ENCODE measurements around the gene PTPRG.

Gene PTPRG

DNA sequence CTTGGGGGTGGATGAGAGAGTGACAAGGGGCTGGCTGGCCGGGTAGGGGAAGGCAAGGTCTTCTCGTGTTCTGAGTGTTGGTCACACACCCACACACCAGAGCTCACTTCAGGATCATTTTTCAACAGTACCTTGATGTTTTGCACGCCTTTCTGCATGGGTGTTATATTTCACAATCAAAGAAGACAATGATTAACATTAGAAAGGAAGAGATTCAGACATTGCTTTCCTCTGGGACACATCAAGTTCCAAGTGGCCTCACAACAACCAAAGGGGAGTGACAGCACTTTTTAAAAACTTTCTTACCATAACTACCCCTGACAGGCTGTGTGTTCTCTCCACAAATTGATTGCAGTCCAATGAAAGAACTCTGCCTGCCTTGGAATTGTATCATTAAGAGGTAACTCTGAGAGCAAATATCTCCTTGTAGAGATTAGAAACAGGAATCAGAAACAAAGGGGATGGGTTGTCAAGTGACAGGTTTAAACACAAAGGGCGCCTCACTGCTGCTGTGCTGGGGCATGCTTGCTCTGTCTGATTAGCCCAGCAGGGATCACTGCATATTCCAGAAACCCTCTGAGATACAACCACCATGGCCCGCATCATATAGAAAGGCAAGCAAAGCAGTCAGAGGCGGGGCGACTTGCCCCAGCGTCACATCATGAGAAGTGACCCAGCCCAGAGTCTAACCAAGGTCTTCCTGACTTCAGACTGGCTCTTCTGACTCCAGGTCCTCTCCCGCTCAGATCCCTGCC is 581.1 kb downstream of the PTPRG start:
- no peak for DNase-seq

- no peak for DNase-seq
Observed at GRCh38 chr3:62143843-62144450, 582.6 kb downstream of the PTPRG start.

- DNase-seq = no peak
Observed at GRCh38 chr3:62144482-62144881, 583.1 kb downstream of the PTPRG start.

GRCh38 chr3:62145086-62145757 is 583.9 kb downstream of the PTPRG start:
- DNase-seq = no peak

- DNase-seq = no peak
Observed at GRCh38 chr3:62149539-62149938, 588.2 kb downstream of the PTPRG start.

DNA sequence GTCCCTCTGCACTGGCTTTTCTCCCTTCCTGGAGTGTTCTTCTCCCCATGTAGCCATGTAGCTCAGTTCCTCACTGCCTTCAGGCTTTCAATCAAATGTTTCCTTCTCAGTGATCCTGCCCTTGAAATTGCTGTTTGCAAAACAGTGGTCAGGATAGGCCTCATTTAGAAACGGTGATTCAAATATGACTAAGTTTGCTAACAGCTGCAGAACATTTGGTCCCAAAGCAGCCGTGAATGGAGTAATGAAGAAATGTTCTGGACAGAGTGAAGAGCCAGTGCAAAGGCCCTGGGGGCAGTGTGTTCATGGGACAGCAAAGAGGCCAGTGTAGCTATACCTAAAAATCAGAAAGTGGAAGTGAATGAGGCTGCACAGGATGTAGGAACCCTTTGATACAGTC is 588.6 kb downstream of the PTPRG start:
- no peak for DNase-seq

- DNase-seq = no peak
Observed at GRCh38 chr3:62151591-62151990, 590.2 kb downstream of the PTPRG start.

- no peak for DNase-seq
Observed at GRCh38 chr3:62153231-62153630, 591.9 kb downstream of the PTPRG start.

- DNase-seq = no peak
Observed at GRCh38 chr3:62154457-62155148, 593.2 kb downstream of the PTPRG start.

- no peak for DNase-seq
Observed at GRCh38 chr3:62159056-62159708, 597.8 kb downstream of the PTPRG start.

DNA sequence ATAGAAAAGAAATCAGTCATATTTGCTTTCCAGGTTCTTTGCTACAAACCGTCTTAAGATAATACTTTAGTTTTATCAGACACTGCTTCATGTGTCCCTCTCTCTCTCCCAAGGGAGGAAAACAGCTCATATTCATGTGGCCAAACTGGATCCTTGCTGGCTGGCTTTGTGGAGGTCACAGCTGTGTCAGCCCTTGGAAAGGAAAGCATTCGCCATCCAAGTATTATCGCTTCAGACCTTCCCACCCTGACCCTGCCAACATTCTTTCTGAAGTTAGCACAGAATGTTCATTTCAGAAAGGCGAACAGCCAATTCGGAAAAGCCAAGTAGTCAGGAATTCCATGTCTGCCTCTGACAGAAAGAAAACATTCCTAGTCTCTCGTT is 598.3 kb downstream of the PTPRG start:
- DNase-seq = no peak

GRCh38 chr3:62161371-62161770 is 600.0 kb downstream of the PTPRG start:
- no peak for DNase-seq

DNA sequence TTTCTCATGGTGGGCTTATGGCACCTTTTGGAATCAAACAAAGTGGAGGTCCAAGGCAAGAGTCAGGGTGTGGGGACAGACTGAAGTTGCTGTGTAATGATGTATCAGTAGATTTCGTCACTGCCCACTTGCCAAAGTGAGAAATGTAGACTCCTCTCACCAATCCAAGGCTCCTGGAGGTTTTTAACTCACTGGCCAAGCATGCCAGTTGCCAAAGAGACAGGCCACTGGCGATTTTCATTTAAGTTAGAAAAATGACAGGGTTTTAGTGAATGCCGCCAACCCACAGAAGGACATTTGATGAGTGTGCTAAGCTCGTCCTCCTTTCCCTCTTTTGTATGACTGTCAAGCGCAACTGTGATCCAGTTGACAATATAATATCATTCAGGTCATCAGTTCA is 602.8 kb downstream of the PTPRG start:
- no peak for DNase-seq

DNA sequence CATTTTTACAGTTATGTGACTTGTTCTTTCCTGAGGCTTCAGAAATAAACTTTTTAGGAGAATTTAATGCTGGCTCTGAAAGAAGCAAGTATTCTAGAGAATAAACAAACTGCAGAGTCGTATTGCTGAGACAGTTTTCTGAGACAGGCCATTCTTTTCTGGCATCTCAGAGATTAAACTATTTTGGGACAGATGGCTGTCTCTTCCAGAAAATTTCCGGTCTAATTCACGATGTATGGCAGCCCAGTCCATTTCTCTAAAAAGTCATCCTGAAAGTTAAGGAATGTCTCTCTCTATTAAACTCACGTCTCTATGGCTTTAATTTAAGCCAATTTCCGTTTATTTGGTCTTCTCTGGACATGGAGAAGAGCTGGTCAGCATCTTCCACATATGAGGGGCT is 603.4 kb downstream of the PTPRG start:
- DNase-seq = no peak

GRCh38 chr3:62167566-62168262 is 606.3 kb downstream of the PTPRG start:
- DNase-seq = no peak

- no peak for DNase-seq
Observed at GRCh38 chr3:62168356-62168755, 607.0 kb downstream of the PTPRG start.

- no peak for DNase-seq
Observed at GRCh38 chr3:62169906-62170660, 608.7 kb downstream of the PTPRG start.

GRCh38 chr3:62171789-62172188 is 610.4 kb downstream of the PTPRG start:
- DNase-seq = no peak

DNA sequence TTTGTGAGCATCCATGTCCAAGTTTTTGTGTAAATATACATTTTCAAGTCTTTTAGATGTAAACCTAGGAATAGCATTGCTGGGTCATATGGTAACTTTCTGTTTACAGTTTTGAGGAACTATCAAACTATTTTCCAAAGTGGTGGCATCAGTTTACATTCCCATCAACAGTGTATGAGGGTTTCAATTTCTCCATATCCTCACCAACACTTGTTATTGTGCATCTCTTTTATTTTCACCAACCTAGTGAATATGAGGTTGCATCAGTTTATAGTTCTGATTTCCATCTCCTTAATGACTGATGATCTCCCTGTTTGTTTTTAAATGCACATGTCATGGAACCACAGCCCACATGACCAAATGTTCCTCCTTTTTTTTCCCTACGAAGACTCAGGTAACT is 610.8 kb downstream of the PTPRG start:
- DNase-seq = no peak

- DNase-seq = no peak
Observed at GRCh38 chr3:62173939-62174515, 612.7 kb downstream of the PTPRG start.

DNA sequence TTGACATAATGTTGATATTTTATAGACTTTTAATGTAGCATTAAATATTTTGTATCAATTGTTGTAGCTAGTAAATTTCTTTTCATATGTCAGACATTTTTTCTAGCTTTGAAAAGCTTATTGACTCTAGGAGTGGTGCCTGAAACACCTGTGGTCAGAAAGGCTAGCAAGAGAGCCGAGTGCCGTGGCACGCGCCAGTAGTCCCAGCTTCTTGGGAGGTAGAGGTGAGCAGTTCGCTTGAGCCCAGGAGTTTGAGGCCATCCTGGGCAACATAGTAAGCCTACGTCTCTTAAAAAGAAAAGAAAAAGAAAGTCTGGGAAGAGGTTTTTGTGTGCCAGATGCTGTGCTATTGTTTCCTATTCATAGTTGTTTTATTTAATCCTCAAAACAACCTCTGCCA is 613.8 kb downstream of the PTPRG start:
- no peak for DNase-seq

Measured in CD4-positive, alpha-beta T cell treated with Interleukin-17A for 4 hours (primary cell).